ENCODE results near the gene XIRP2.
"Not testable (repeated sequence)": the region's sequence is repeated elsewhere in the genome, so short reads cannot be mapped to it uniquely, and the experiment has no call there.

Gene XIRP2

GRCh38 chr2:166932032-166932431 is 43.8 kb downstream of the XIRP2 start:
- DNase-seq (ENCODE audit: low spot score), result no peak

DNA sequence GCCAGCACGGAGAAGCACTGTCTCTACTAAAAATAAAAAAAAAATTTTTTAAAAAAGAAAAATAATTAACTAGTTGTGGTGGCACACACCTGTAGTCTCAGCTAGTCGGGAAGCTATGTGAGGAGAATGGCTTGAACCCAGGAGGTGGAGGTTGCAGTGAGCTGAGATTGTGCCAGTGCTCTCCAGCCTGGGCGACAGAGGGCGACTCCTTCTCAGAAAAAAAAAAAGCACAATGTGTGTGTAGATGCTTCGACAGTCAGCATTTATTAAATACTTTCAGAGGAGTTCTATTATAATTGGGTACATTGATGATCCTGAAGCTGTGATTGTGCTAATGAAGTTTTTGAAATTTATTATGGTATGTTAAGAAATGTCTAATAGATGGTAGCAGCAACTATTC is 46.5 kb downstream of the XIRP2 start:
- no peak for DNase-seq (ENCODE audit: low spot score)

- DNase-seq (ENCODE audit: low spot score), result no peak
Measured at GRCh38 chr2:166942377-166942776, 54.1 kb downstream of the XIRP2 start.

DNA sequence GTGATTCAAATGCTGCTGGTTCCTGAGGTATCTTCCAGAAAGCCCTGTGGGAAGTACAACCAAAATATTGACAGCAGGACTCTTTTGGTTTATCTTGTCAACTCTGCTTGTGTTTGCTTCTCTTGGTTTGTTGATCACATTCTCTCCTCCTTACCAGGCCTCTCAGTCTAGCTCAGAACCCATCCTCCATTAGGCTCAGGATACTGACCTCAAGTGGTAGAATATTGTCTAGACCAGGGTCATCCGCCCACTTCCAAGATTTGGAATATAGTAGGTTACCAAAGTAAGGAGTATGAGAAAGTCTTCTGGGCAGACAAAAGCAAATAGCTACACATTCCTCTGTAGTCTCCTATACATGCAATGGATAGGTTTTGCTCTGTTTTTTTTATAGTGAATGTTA is 56.6 kb downstream of the XIRP2 start:
- no peak for DNase-seq (ENCODE audit: low spot score)

- no peak for DNase-seq (ENCODE audit: low spot score)
Measured at GRCh38 chr2:166957686-166958085, 69.4 kb downstream of the XIRP2 start.

GRCh38 chr2:166958986-166959481 is 70.8 kb downstream of the XIRP2 start:
- DNase-seq (ENCODE audit: low spot score), result no peak

DNA sequence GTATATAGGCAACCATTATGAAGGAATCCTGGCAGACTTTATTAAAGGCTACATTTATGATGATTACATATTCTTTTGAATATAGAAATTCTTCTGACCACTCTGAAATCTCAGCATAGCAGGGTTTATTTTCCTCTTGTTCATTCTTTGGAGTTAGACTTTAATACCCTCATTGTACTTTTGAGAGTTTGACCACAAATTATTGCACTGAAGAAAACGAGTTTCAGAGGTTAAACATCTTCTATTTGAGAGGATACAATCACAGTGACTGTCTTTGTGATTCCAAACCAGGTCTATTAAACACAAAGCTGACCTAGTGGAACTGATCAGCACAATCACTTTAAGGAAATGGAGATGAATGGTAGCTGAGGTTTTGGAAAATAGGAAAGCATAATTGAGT is 71.3 kb downstream of the XIRP2 start:
- no peak for DNase-seq (ENCODE audit: low spot score)

GRCh38 chr2:166960702-166961270 is 72.5 kb downstream of the XIRP2 start:
- DNase-seq (ENCODE audit: low spot score), result no peak

DNA sequence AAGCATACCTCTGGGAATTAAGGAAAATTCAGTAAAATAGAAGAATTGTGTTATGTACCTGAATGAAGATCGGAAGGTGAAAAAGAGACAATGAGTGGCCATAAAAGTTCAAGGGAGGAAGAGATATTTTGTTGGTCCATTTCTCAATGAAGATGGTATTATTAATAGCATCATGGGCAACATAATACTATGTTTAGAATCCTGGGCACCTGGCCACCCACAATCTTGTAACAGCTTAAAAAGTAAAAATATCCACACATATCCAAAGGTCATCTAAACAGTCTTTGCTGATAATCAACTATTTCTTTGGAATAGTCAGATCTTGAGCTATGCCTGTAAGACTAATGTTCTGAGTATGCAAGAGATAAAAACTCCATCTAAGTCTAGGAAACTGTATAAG is 73.7 kb downstream of the XIRP2 start:
- DNase-seq (ENCODE audit: low spot score), result no peak

GRCh38 chr2:166969486-166969885 is 81.2 kb downstream of the XIRP2 start:
- no peak for DNase-seq (ENCODE audit: low spot score)

GRCh38 chr2:166972002-166972401 is 83.7 kb downstream of the XIRP2 start:
- DNase-seq (ENCODE audit: low spot score), result no peak

- no peak for DNase-seq (ENCODE audit: low spot score)
Measured at GRCh38 chr2:166972418-166972817, 84.1 kb downstream of the XIRP2 start.

- no peak for DNase-seq (ENCODE audit: low spot score)
Measured at GRCh38 chr2:166984188-166984587, 95.9 kb downstream of the XIRP2 start.

DNA sequence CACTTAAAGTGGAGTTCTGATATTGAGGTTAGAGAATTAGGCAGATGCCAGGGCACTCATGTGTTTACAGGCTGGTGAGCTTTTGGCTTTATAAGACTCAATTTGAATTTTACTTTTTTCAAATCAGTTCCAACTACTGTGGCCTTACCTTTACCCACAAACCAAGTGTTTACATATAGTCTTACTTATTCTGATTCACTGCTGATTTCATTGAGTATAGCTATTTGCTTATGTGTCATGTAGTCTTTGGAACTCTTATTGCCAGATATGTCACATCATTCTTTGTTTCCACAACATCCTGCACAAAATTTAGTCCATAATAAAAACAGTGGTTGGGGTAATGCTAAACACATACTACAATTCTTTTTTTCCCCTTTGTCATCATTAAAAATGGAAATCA is 96.5 kb downstream of the XIRP2 start:
- DNase-seq (ENCODE audit: low spot score), result no peak

- DNase-seq (ENCODE audit: low spot score), result no peak
Measured at GRCh38 chr2:166994588-166995336, 106.5 kb downstream of the XIRP2 start.

- no peak for DNase-seq (ENCODE audit: low spot score)
Measured at GRCh38 chr2:166996465-166996864, 108.2 kb downstream of the XIRP2 start.

DNA sequence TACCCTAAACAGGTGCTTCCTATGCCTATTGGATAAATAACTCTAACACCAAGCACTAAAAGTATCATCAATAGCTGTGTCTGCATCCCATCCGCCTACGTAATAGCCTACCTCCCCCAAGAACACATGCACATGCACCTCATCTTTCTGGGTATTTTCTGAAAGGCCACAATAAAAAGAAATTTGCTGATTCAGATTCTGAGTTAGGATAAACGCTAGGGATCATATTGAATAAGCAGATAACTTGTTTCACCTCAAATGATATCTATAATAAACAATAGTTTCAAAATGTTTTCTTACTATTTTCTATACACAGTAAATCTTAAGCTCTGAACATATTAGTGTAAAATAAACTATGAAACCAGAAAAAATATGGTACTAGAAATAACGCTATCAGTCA is 112.9 kb downstream of the XIRP2 start:
- DNase-seq (ENCODE audit: low spot score), result no peak

GRCh38 chr2:167005096-167005495 is 116.8 kb downstream of the XIRP2 start:
- no peak for DNase-seq (ENCODE audit: low spot score)

DNA sequence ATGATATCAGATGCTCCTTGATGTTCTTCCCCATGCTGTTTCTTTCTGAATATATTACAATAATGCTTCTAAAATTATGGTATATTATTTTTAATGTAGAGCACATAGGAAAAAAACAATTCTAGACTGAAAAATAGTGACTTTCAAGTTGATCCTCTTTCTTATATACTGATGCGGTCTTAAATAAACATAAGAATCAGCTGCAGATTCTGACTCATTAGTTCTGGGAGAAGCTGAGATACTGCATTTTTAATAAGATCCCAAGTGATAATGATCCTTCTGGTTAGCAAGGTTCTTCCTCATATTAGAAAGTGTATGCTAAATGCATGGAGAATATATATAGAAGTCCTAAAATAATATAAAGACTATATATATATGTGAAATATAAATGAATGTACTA is 124.9 kb downstream of the XIRP2 start:
- DNase-seq (ENCODE audit: low spot score), result no peak

- no peak for DNase-seq (ENCODE audit: low spot score)
Measured at GRCh38 chr2:167015806-167016205, 127.5 kb downstream of the XIRP2 start.

GRCh38 chr2:167017021-167017420 is 128.7 kb downstream of the XIRP2 start:
- DNase-seq (ENCODE audit: low spot score), result no peak

DNA sequence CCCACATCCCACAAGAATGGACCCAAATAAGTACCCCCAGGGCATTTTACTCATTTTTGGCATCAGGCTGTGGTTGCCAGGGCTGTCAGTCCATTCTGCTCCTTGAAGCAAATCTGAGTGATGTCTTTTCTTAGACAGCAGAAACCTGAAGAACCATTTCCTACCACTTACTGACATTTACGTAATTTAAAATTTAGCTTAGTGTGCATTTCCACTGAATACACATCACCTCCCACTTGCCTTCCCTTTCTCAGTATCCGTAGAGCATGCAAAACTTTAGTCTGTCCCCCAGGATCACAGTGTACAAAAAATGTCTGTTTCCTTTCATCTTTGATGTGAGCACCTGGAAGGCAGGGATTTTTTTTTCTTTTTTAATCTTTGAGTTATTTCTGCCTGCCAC is 130.3 kb downstream of the XIRP2 start:
- DNase-seq (ENCODE audit: low spot score), result no peak

GRCh38 chr2:167028503-167028902 is 140.2 kb downstream of the XIRP2 start:
- DNase-seq (ENCODE audit: low spot score), result no peak

GRCh38 chr2:167034976-167035375 is 146.7 kb downstream of the XIRP2 start:
- DNase-seq (ENCODE audit: low spot score), result not testable (repeated sequence)

Data from ecto neural progenitor cell (in vitro differentiated cells).